A549 (cell line): ENCODE results near the gene LOXL3. TPM values are rescaled to one million over a fixed set of nuclear protein-coding genes. Genes with fewer than 3 reads are reported as not detected.

Experiments
- ATAC-seq, 2 experiments: fragments of 200-7000 bp in 1 of 2; fragments of >200 bp in 1 of 2; cut with Nextera tagmentation in 1 of 2; cut with Tn5 transposase in 1 of 2; 3 replicates each; pipeline versions ENCODE4 v1.8.0 to v1.9.1; 2018 to 2020; ENCODE audit warnings: mild to moderate bottlenecking in 1 of 2, moderate library complexity in 1 of 2
- CTCF ChIA-PET: fragments of 300-600 bp; sonication (Branson Sonifier 250); formaldehyde crosslinking; extraction: SDS; loops from one replicate; lab custom pipeline; 2021; ENCODE audit warnings: antibody characterized with exemption, inconsistent platforms; lab: Yijun Ruan, JAX
- POLR2A ChIA-PET: fragments of 350-600 bp; formaldehyde crosslinking; extraction: SDS; loops from one replicate; lab custom pipeline; 2021; ENCODE audit warnings: antibody characterized with exemption, inconsistent platforms; lab: Yijun Ruan, JAX
- DNase-seq, 2 experiments: peaks; one replicate each; pipeline versions ENCODE4 v3.0.0 to v3.0.0-alpha.2; 2011 to 2016; ENCODE audit warnings: low read depth in 1 of 2, low spot score in 1 of 2
- FAIRE-seq: peaks from 2 replicates; lab custom pipeline; 2011; peaks lifted over from hg19 to GRCh38; lab: Jason Lieb, UNC
- H3K27ac ChIP-seq, 2 experiments: fragments of >200 bp; sonication (Bioruptor Twin); formaldehyde crosslinking; 3 replicates each; pipeline ENCODE4 v1.5.1; 2016 to 2017
- H3K4me1 ChIP-seq: fragments of >200 bp; sonication (Bioruptor Twin); formaldehyde crosslinking; 3 replicates; pipeline ENCODE4 v1.6.1; 2016
- H3K4me2 ChIP-seq: fragments of >200 bp; sonication (Bioruptor Twin); formaldehyde crosslinking; 3 replicates; pipeline ENCODE4 v1.6.1; 2016
- H3K4me3 ChIP-seq: fragments of >200 bp; sonication (Bioruptor Twin); formaldehyde crosslinking; 3 replicates; pipeline ENCODE4 v1.5.1; 2016
- H3K9me3 ChIP-seq: fragments of >200 bp; sonication (Bioruptor Twin); formaldehyde crosslinking; 3 replicates; pipeline ENCODE4 v1.6.1; 2016
- CEBPB ChIP-seq, 2 experiments: fragments of >200 bp in 1 of 2; sonication (Bioruptor Twin) in 1 of 2; formaldehyde crosslinking in 1 of 2; IDR thresholded peaks; 2 replicates each; pipeline ENCODE4 v1.6.1; 2012 to 2016
- CHD4 ChIP-seq: fragments of 200-600 bp; sonication (generic); IDR thresholded peaks from 2 replicates; pipeline ENCODE4 v1.6.1; 2016; ENCODE audit warnings: antibody characterized with exemption, mild to moderate bottlenecking, borderline replicate concordance
- EP300 ChIP-seq, 2 experiments: fragments of >200 bp; sonication (Bioruptor Twin); formaldehyde crosslinking; IDR thresholded peaks; 2 replicates in 1 of 2; 3 replicates in 1 of 2; pipeline ENCODE4 v1.6.1; 2016 to 2017
- ESRRA ChIP-seq: fragments of 150-350 bp; IDR thresholded peaks from 2 replicates; pipeline ENCODE4 v1.6.1; 2014; ENCODE audit warnings: mild to moderate bottlenecking, low read length, borderline replicate concordance
- FOSB ChIP-seq: fragments of 250-450 bp; sonication (Bioruptor Pico); IDR thresholded peaks from 2 replicates; pipeline ENCODE4 v1.5.0; 2020; ENCODE audit warnings: mild to moderate bottlenecking, moderate library complexity
- FOXS1 ChIP-seq: fragments of 250-450 bp; sonication (Bioruptor Pico); IDR thresholded peaks from 2 replicates; pipeline ENCODE4 v1.5.0; 2020; ENCODE audit warnings: mild to moderate bottlenecking, moderate library complexity
- KDM5A ChIP-seq: fragments of 200-600 bp; sonication (generic); IDR thresholded peaks from 2 replicates; pipeline ENCODE4 v1.6.1; 2016; ENCODE audit warnings: antibody characterized with exemption, mild to moderate bottlenecking
- MAFK ChIP-seq: fragments of 450-650 bp; IDR thresholded peaks from 2 replicates; pipeline ENCODE4 v1.6.1; 2014; ENCODE audit not compliant: partially characterized antibody
- MYC ChIP-seq: IDR thresholded peaks from 2 replicates; pipeline ENCODE4 v1.6.1; 2012; ENCODE audit warnings: mild to moderate bottlenecking, inconsistent platforms, low read length, improper control_type of control experiment, borderline replicate concordance
- POLR2A ChIP-seq: IDR thresholded peaks from 2 replicates; pipeline ENCODE4 v1.6.1; 2012; ENCODE audit warnings: mild to moderate bottlenecking, low read length
- RAD21 ChIP-seq, 2 experiments: fragments of >200 bp in 1 of 2; sonication (Bioruptor Twin) in 1 of 2; formaldehyde crosslinking in 1 of 2; IDR thresholded peaks in 1 of 2; conservative IDR thresholded peaks in 1 of 2; 2 replicates in 1 of 2; 3 replicates in 1 of 2; pipeline ENCODE4 v1.6.1; 2012 to 2018; ENCODE audit warnings: inconsistent platforms in 1 of 2
- RCOR1 ChIP-seq: fragments of 150-350 bp; IDR thresholded peaks from 2 replicates; pipeline ENCODE4 v1.6.1; 2014; ENCODE audit warnings: antibody characterized with exemption, low read length, low read depth
- RFX5 ChIP-seq: fragments of 450-650 bp; IDR thresholded peaks from 2 replicates; pipeline ENCODE4 v1.7.1; 2014; ENCODE audit warnings: antibody characterized with exemption, mild to moderate bottlenecking, moderate library complexity
- ZFP36 ChIP-seq: fragments of 450-650 bp; IDR thresholded peaks from 2 replicates; pipeline ENCODE4 v1.6.1; 2014; ENCODE audit warnings: borderline replicate concordance; ENCODE audit not compliant: partially characterized antibody
- WGBS: methylation state at CpG from one replicate; pipeline ENCODE4 v1.1.6; 2017; ENCODE audit errors: missing lambda C conversion rate; 5-methylcytosine and 5-hydroxymethylcytosine counted together
- polyA plus RNA-seq, 4 experiments: library from polyadenylated mRNA; depleted of rRNA in 3 of 4; stranded (reverse); fragments of >200 nt; fragmentation: RNase III in 1 of 4; extraction: RNeasy Plus Mini Kit Qiagen cat#74134 plus additional on column Dnase treatment in 1 of 4; gene quantifications; 2 replicates in 3 of 4; 3 replicates in 1 of 4; pipeline ENCODE4 v1.2.3, GENCODE V29; 2011 to 2017

Gene LOXL3
- polyA plus RNA-seq, 2 of the 4 experiments (the other 2 are of a cell fraction) = 0.27 to 0.30 TPM

DNA sequence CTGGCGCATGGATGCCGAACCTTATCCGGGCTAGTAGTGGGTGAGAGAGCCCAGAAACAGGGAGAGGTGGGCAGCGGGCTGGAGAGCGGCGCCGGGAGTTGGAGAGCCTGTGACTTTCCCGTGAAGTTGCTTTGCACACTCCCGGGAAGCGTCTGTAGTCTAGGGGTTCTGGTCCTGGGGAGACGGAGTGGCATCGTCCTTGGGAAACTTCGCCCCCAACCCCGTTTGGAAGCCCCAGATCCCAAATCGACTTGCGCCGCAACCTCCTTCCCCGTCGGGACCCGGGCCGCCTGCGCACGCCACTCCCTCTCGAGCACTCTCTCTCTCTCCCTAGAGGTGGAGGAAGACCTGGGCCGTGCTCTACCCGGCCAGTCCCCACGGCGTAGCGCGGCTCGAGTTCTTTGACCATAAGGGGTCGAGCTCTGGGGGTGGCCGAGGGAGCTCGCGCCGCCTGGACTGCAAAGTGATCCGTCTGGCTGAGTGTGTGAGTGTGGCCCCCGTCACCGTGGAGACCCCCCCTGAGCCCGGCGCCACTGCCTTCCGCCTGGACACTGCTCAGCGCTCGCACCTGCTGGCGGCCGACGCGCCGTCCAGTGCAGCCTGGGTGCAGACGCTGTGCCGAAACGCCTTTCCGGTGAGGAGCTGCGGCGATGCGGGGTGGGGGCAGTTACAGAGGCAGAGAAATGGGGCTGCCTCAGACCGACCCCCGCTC is 1.2 kb upstream of the LOXL3 start:
- ChIA-PET CTCF (interaction anchor here (1.1 to 8.6 kb wide), 3 partner anchors 13 to 32 kb away, joined by 4 to 63 read pairs (median 19); no protein-coding TSS in a partner anchor), POLR2A (interaction anchor here (0.6 kb wide), 1 partner anchor 61 kb away, joined by 3 read pairs; no protein-coding TSS in a partner anchor)
- H3K27ac ChIP-seq = peak overlapping the region; percentile 63 to 96; a peak in 5 of 6 replicates
- ATAC-seq (0 out of 6 replicates have a peak, but pooled peaks of 1 of the 2 experiments have one; percentile 1), FAIRE-seq (no peak), DNase-seq (no peak)
- peaks cover 7% of the 10 kb centered on the region; the same call in 2 of the 3 replicates for H3K4me1 ChIP-seq
- WGBS = 89% methylated on average over 57 of the region's 58 CpGs
- TF ChIP-seq MYC (no peak), ZFP36 (no peak), RAD21 (conservative IDR thresholded peaks at IDR 0.05 in 1 of 2, IDR thresholded peaks at IDR 0.05 in 1 of 2) (no peak), FOXS1 (no peak), CHD4 (no peak), POLR2A (0 out of 2 replicates have a peak, but pooled peaks have one; percentile 10)
- H3K4me3 ChIP-seq = peak overlapping the region; percentile 56
- peak overlapping the region; percentile 76 for H3K4me2 ChIP-seq
- no peaks in the 10 kb centered on the region for H3K9me3 ChIP-seq

DNA sequence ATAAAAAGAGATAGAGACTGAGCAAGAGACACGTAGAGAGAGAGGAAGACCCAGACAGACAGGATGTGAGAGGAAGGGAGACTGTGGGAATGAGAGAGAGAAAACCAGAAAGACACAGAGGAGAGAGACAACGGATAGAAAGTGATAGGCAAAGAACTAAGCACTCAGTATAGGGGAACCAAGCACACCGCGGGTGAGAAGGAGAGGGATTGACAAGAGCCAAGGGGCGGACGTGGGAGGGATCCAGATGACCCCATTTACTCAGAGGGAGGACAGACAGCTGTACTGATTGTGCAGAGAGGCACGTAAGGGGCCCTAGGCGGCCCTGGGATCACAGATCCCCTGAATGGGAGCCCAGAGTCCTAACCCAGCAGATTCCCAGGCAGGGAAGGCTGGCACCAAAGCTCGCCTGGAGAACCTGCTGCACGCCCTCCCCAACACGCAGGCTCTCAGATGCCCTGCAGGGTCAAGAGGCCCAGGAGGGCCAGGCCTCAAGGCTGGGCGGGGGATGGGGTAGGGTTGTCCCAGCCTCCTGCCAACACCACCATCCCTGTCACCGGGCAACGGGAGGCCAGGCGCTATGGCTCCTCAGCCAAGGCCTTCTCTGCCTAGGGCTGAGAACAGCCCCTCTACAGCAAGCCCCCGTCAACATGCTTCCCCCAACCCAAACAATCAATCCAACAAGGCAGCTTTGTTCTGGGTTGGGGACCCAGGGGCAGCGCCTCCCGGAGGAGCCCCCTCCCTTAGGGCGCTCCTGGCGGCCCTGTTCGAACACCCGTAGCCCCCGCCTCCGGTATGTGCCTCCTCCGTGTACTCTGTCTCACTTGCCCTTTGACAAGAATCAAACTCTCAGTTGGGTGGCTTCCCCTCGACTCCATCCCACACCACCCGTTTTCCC is 579 bp downstream of the LOXL3 start:
- peak overlapping the region; percentile 56; the same call in 1 of the 3 replicates for H3K4me3 ChIP-seq
- ATAC-seq (no peak; a peak in 1 of 6 replicates), FAIRE-seq (no peak), DNase-seq (no peak)
- H3K9me3 ChIP-seq = no peaks in the 10 kb centered on the region
- peaks cover 17% of the 10 kb centered on the region for H3K4me1 ChIP-seq
- ChIA-PET POLR2A (no interaction called here), CTCF (interaction anchor here (1.1 to 8.6 kb wide), 4 partner anchors 9 to 34 kb away, joined by 3 to 63 read pairs (median 4); no protein-coding TSS in a partner anchor)
- 87% methylated on average over 23 of the region's 27 CpGs for WGBS
- TF ChIP-seq KDM5A = no peak
- no peak for TF ChIP-seq MAFK
- no peak for TF ChIP-seq ESRRA
- peak overlapping the region; percentile 76 for H3K4me2 ChIP-seq
- H3K27ac ChIP-seq = peak overlapping the region in 1 of 2 experiments; percentile 96; a peak in 4 of 6 replicates

DNA sequence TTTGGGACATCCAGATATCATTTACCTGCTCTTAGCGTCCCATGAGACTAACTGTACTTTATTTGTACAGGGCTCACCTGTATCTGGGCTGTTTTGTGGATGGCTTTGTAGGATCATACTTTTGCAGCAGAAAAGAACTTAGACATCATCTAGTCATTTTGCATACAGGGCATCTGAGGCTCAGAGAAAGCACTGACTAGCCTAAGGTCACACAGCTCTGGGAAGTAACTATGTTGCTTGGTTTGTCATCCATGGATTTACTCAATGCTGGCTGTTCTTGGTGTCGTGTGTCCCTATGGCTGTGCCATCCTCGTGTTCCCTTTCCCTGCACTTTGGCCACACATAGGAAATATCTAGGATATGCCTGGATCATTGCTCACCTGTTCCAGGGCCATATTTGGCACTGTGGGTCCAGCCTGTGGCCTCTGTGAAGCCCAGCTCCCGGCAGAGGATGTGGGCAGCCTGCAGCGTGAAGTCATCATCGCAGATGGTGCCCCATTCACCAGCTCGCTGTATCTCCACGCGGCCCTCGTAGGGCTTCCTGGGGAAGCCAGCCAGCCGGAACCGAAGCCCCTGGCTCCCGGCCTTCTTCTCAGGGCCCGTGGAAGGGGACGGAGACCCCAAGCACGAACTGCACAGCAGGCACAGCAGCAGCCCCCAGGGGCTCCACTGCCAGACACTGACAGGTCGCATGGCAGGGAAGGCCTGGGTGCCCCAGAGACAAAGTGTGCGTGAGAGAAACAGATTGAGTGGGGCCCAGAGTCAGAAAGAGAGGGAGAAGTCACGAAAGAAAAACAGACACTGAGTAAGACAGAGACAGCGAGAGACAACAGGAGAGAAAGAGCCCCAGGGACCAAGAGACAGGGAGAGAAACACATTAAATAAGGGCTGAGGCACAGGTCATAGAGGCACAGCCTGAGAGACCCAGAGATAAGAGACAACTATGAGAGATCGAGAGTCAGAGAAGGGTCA is 1.5 kb downstream of the LOXL3 start:
- WGBS = 90% methylated on average over 21 of the region's 21 CpGs
- TF ChIP-seq RCOR1 (no peak), EP300 (IDR thresholded peaks at IDR 0.05) (no peak)
- ChIA-PET POLR2A (no interaction called here), CTCF (interaction anchor here (0.5 to 8.6 kb wide), 6 partner anchors 13 to 373 kb away, joined by 3 to 63 read pairs (median 4); no protein-coding TSS in a partner anchor)
- peaks cover 19% of the 10 kb centered on the region for H3K4me1 ChIP-seq
- no peak for FAIRE-seq
- H3K4me2 ChIP-seq = no peak overlapping the region
- no peak for ATAC-seq
- no peaks in the 10 kb centered on the region for H3K9me3 ChIP-seq
- H3K27ac ChIP-seq = no peak overlapping the region
- no peak for DNase-seq
- no peak overlapping the region for H3K4me3 ChIP-seq

DNA sequence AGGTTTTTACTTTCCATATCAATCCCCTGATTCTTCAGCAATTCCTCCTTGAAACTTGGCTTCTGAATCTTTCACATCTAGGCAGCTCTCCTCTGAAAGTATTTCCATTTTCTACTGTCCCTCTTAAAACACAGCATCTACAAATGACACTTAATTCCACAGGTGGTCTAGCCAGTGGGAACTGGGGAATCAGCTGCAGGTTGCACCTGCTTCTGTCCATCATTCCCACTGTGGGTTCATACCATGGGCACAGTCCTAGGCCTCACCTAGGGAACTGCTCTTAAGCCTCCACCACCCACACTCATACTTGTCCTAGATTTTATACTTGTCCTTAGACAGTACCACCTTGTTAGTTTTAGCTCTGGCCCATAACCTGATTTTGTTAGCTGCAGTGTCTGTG is 2.2 kb downstream of the LOXL3 start:
- ChIA-PET CTCF (interaction anchor here (0.5 to 2.0 kb wide), 5 partner anchors 12 to 372 kb away, joined by 3 to 7 read pairs (median 4); partner anchors contain the start of genes CCDC142 and TTC31), POLR2A (no interaction called here)
- no peak overlapping the region for H3K27ac ChIP-seq

More for the DNA sequence above, 2.2 kb downstream of the LOXL3 start:
- ATAC-seq = no peak
- Histone ChIP-seq H3K4me3 (no peak overlapping the region), H3K9me3 (no peaks in the 10 kb centered on the region), H3K4me2 (no peak overlapping the region), H3K4me1 (peaks cover 19% of the 10 kb centered on the region)
- no peak for DNase-seq
- TF ChIP-seq RFX5 = no peak
- no peak for TF ChIP-seq FOSB
- TF ChIP-seq CEBPB (IDR thresholded peaks at IDR 0.05) = no peak
- FAIRE-seq = no peak
